Measurements from ENCODE around the gene ALKBH2.

The ALKBH2 gene

DNA sequence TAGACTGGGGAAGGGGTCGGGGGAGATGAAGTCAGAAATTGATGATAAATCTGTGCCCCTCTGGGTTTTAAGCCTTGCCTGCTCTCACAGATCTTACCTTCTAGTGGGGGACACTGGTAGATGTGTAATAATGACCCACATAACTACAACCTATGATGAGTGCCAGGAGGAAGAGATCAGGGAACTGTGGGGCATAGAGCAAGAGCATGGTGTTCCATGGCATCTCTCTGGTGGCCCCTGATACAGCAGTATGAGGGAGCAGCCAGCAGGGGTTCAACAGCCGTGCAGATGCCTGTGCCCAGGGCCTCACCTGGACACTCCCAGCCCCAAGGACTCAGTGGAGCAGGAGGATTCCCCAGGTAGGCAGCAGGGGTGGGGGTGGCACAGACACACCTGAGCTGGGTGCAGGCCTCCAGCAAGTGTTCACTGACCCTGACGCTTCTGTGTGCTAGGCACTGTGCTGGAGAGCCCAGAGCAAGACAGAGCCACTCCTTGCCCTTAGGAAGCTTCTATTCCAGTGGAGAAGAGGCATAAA is 28.1 kb upstream of the ALKBH2 start:
- Histone ChIP-seq H2AFZ (ENCODE audit: low read length) (no peak overlapping the region), H4K20me1 (ENCODE audit: insufficient read depth, low read length, poor library complexity, severe bottlenecking) (no peaks in the 10 kb centered on the region), H3K4me2 (ENCODE audit: low read depth, low read length, poor library complexity, severe bottlenecking) (no peak overlapping the region), H3K79me2 (ENCODE audit: insufficient read depth, low read length) (no peaks in the 10 kb centered on the region), H3K4me1 (ENCODE audit: insufficient read depth, low read length, poor library complexity, severe bottlenecking) (peaks cover 3% of the 10 kb centered on the region), H3K36me3 (ENCODE audit: insufficient read depth, low read length) (no peaks in the 10 kb centered on the region), H3K9me3 (ENCODE audit: insufficient read depth, low read depth, low read length) (no peaks in the 10 kb centered on the region), H3F3A (ENCODE audit: low read depth) (no peaks in the 10 kb centered on the region), H3K4me3 (ENCODE audit: low read length, poor library complexity, severe bottlenecking) (no peak overlapping the region), H3K27me3 (ENCODE audit: insufficient read depth, low read length, poor library complexity, severe bottlenecking) (no peaks in the 10 kb centered on the region), H3K9me2 (replicated peaks; ENCODE audit: low read depth, low read length) (no peaks in the 10 kb centered on the region), H3K9ac (ENCODE audit: low read depth, low read length, poor library complexity, severe bottlenecking) (no peak overlapping the region)
- TF ChIP-seq EZH2phosphoT487 (IDR thresholded peaks at IDR 0.05; ENCODE audit: borderline replicate concordance) (no peak), CTCF (conservative IDR thresholded peaks at IDR 0.05; ENCODE audit: low read length) (no peak)

DNA sequence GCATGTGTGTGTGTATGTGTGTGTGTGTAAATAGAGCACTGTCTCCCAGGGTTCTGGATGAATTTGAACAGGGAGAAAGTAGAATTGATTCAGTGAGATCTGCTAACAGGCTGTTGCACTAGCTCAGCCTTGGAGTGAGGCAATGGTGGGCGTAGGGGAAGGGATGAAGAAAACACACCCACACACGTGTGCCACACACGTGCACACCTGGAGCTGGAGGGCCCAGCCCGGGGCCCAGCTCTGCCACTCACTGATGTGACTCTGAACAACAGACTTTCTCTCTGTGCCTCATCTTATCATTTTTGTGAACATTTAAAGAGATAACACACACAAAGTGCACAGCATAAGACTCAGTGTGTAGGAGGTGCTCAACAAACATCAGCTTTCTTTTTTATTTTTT is 27.3 kb upstream of the ALKBH2 start:
- Histone ChIP-seq H3K9me2 (replicated peaks; ENCODE audit: low read depth, low read length) (no peaks in the 10 kb centered on the region), H2AFZ (ENCODE audit: low read length) (no peak overlapping the region), H4K20me1 (ENCODE audit: insufficient read depth, low read length, poor library complexity, severe bottlenecking) (no peaks in the 10 kb centered on the region), H3K79me2 (ENCODE audit: insufficient read depth, low read length) (no peaks in the 10 kb centered on the region), H3F3A (ENCODE audit: low read depth) (no peaks in the 10 kb centered on the region), H3K4me3 (ENCODE audit: low read length, poor library complexity, severe bottlenecking) (no peak overlapping the region), H3K9me3 (ENCODE audit: insufficient read depth, low read depth, low read length) (no peaks in the 10 kb centered on the region), H3K9ac (ENCODE audit: low read depth, low read length, poor library complexity, severe bottlenecking) (no peak overlapping the region), H3K4me1 (ENCODE audit: insufficient read depth, low read length, poor library complexity, severe bottlenecking) (peaks cover 12% of the 10 kb centered on the region), H3K36me3 (ENCODE audit: insufficient read depth, low read length) (no peaks in the 10 kb centered on the region), H3K4me2 (ENCODE audit: low read depth, low read length, poor library complexity, severe bottlenecking) (no peak overlapping the region), H3K27me3 (ENCODE audit: insufficient read depth, low read length, poor library complexity, severe bottlenecking) (no peaks in the 10 kb centered on the region)
- TF ChIP-seq CTCF (conservative IDR thresholded peaks at IDR 0.05; ENCODE audit: low read length): no peak
- no peak for TF ChIP-seq EZH2phosphoT487 (IDR thresholded peaks at IDR 0.05; ENCODE audit: borderline replicate concordance)

GRCh38 chr12:109120095-109120494 is 26.8 kb upstream of the ALKBH2 start:
- H3K4me1 ChIP-seq (ENCODE audit: insufficient read depth, low read length, poor library complexity, severe bottlenecking): peaks cover 15% of the 10 kb centered on the region
- TF ChIP-seq CTCF (conservative IDR thresholded peaks at IDR 0.05; ENCODE audit: low read length) (no peak), EZH2phosphoT487 (IDR thresholded peaks at IDR 0.05; ENCODE audit: borderline replicate concordance) (no peak)
- no peaks in the 10 kb centered on the region for H3K27me3 ChIP-seq (ENCODE audit: insufficient read depth, low read length, poor library complexity, severe bottlenecking)
- H3K9me3 ChIP-seq (ENCODE audit: insufficient read depth, low read depth, low read length): no peaks in the 10 kb centered on the region
- no peak overlapping the region for H2AFZ ChIP-seq (ENCODE audit: low read length)
- no peak overlapping the region for H3K9ac ChIP-seq (ENCODE audit: low read depth, low read length, poor library complexity, severe bottlenecking)
- H4K20me1 ChIP-seq (ENCODE audit: insufficient read depth, low read length, poor library complexity, severe bottlenecking): no peaks in the 10 kb centered on the region
- no peaks in the 10 kb centered on the region for H3F3A ChIP-seq (ENCODE audit: low read depth)
- H3K79me2 ChIP-seq (ENCODE audit: insufficient read depth, low read length): no peaks in the 10 kb centered on the region
- H3K4me2 ChIP-seq (ENCODE audit: low read depth, low read length, poor library complexity, severe bottlenecking): no peak overlapping the region
- no peaks in the 10 kb centered on the region for H3K9me2 ChIP-seq (replicated peaks; ENCODE audit: low read depth, low read length)
- H3K36me3 ChIP-seq (ENCODE audit: insufficient read depth, low read length): no peaks in the 10 kb centered on the region
- no peak overlapping the region for H3K4me3 ChIP-seq (ENCODE audit: low read length, poor library complexity, severe bottlenecking)
